Embryonic facial prominence (tissue), 1 donor: ENCODE results near the gene PRPF4.
A peak's percentile ranks its signal among the peaks of the same experiment; 100 is the strongest.
"Not testable (repeated sequence)": the region's sequence is repeated elsewhere in the genome, so short reads cannot be mapped to it uniquely, and the experiment has no call there.

Experiments
- DNase-seq: peaks from one replicate; pipeline ENCODE4 v3.0.0-alpha.2; 2016; ENCODE audit errors: extremely low spot score

Gene PRPF4

GRCh38 chr9:113275157-113276131, at the start of gene PRPF4, which contains the start of gene CDC26:
Gene PRPF4 (plus strand): TSS chr9:113275658. CDS start chr9:113275744, 86 bp downstream.
Gene CDC26 (minus strand): TSS chr9:113275572. CDS start chr9:113272507, 3,065 bp downstream.
- peak; percentile 99 for DNase-seq

GRCh38 chr9:113227436-113227835, 48.0 kb upstream of the PRPF4 start:
- no peak for DNase-seq

- DNase-seq = no peak
Observed at GRCh38 chr9:113228130-113228665, 47.3 kb upstream of the PRPF4 start.

GRCh38 chr9:113231701-113232100, 43.8 kb upstream of the PRPF4 start:
- no peak for DNase-seq

DNA sequence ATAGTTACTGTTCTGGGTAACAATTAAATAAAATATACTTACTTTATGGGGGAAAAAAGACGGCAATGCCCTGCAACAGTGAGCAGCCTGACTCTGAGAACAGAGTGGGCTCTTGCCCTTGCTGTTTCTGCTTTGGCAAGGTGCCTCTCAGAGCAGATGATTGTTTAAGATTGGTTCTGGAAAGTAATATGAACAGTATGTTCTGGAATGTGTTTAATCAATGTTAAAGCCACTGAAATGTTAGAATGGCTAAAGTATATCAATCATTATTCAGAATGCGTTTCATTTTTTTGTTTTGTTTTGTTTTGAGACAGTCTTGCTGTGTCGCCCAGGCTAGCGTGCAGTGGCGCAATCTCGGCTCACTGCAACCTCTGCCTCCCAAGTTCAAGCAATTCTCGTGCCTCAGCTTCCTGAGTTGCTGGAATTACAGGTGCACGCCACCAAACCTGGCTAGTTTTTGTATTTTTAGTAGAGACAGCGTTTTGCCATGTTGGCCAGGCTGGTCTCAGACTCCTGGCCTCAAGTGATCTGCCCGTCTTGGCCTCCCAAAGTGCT, 39.7 kb upstream of the PRPF4 start:
- not testable (repeated sequence) for DNase-seq

DNA sequence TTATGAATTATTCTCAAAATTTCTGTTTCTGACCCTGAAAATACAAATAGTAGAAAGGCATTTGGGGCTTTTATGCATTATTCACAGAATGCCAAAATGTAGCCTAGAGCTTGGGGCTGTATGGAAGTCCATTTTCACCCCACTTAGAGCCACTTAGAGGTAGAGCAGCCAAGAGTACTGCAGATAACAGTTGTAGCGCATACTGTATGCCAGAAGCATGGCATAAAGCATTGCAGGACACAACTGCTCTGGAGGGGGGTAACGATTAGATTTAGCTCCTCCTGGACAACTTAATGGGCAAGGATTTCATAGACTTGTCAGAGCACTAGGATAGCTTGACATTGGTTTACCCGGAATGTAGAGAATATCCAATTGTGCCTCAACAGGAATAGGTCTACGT, 38.4 kb upstream of the PRPF4 start:
- no peak for DNase-seq

GRCh38 chr9:113238202-113238858, 37.1 kb upstream of the PRPF4 start:
- DNase-seq = no peak

DNA sequence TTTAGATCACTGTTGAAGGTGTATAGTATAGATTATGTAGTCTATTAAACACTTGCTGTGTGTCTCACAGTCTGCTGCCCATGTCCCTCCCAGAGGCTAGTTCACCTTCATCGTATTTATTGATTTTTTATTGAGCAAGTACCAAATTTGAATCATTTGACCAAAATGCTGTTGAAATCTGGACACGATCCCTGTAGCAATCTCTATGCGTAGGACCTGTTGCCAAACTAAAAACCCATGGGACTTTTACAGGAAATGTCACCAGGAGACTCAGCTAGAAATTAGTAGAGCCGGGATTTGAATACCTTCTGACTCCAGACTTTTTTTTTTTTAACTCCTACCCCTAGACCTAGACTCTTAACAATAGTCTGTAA, 36.6 kb upstream of the PRPF4 start:
- no peak for DNase-seq

GRCh38 chr9:113241161-113241560, 34.3 kb upstream of the PRPF4 start:
- no peak for DNase-seq

GRCh38 chr9:113244556-113244955, 30.9 kb upstream of the PRPF4 start:
- no peak for DNase-seq

- no peak for DNase-seq
Observed at GRCh38 chr9:113245894-113246293, 29.6 kb upstream of the PRPF4 start.

- no peak for DNase-seq
Observed at GRCh38 chr9:113246928-113247327, 28.5 kb upstream of the PRPF4 start.

GRCh38 chr9:113247640-113248039, 27.8 kb upstream of the PRPF4 start:
- no peak for DNase-seq

- DNase-seq = not testable (repeated sequence)
Observed at GRCh38 chr9:113249661-113250060, 25.8 kb upstream of the PRPF4 start.

- no peak for DNase-seq
Observed at GRCh38 chr9:113250807-113251206, 24.7 kb upstream of the PRPF4 start.

DNA sequence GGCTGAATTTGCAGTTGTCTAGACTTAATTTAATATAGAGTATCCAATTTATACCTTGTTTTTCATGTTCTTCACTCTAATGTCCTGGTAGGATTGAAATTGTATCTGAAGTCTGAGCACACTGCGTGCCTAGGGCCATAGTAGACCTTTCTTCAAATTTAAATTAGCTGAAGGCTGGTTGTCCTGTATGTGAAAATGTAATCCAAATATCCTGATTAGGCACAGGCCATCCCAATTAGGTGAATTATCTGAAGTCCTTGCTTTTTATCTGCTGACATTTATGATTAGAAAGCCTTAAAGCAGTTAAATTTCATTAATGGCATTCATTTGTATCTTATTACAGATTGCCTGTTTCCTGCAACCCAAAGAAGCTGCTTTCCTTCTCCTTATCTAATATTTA, 20.5 kb upstream of the PRPF4 start:
- DNase-seq = no peak

DNA sequence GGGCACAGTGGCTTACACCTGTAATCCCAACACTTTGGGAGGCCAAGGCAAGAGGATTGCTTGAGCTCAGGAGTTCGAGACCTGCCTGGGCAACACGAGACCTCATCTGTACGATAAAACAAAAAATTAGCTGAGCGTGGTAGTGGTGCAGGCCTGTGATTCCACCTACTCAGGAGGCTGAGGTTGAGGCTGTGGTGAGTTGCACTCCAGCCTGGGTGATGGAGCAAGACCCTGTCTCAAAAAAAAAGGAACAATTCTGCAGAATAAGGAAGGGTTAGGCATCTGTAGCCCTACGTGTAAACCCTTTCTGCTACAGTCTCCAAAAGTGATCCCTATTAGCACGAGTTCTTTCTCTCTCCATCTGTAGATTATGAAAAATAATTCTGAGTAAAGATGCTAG, 20.0 kb upstream of the PRPF4 start:
- DNase-seq = no peak

DNA sequence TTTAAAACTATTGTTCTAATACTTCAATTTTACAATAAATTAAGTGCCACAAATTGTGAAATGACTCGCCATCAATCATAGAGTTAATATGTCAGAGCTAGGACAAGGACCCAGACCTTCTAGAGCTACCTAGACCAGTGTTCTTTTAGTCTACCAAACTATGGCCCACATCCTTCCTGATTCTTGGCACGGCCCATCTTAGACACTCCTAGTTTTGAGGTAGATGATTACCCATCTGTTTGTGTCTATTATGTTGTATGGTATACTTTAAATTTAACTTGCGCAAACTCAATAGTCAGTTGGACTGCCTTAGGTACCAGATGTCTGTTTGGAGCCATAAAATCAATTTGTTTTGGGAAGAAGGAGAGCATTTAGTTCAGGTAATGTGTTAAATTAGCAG, 17.6 kb upstream of the PRPF4 start:
- no peak for DNase-seq

GRCh38 chr9:113258282-113258681, 17.2 kb upstream of the PRPF4 start:
- DNase-seq = no peak

- DNase-seq = no peak
Observed at GRCh38 chr9:113261917-113262671, 13.4 kb upstream of the PRPF4 start.

- DNase-seq = no peak
Observed at GRCh38 chr9:113266174-113266573, 9.3 kb upstream of the PRPF4 start.
